Mammary epithelial cell (primary cell): ENCODE data around the gene SCN4B.

Experiments used
- EZH2 ChIP-seq: IDR thresholded peaks from 2 replicates; pipeline ENCODE4 v1.6.1; 2012; ENCODE audit warnings: low read length, inconsistent platforms, borderline replicate concordance
- TF ChIP-seq, protein P1 (sequence below), 2 donors: IDR thresholded peaks in 1 of 2; conservative IDR thresholded peaks in 1 of 2; 2 replicates each; pipeline ENCODE4 v1.5.1; 2011 to 2012; ENCODE audit warnings: inconsistent platforms in 2 of 2, low read length in 2 of 2, mild to moderate bottlenecking in 2 of 2, control low read depth in 1 of 2, low read depth in 1 of 2; ENCODE audit not compliant: insufficient read depth in 1 of 2; ENCODE audit errors: extremely low read depth in 1 of 2

DNA sequence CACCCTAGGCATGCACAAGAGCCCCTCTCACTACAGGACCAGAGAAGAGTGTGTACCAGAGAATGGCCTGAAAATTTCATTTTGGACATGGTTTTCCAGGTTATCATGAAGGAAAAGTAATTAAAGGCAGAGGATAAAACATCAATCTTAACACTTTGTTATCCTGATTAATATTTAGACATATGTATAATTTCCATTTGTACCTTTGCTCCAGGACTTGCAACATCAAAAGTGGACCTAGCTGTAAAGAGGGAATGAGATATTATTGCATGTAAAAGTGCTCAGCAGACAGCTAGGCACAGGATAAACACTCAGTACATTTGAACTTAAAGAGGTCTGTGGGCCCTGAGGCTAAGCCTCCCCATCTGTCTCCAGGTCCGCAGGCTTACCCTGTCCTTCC is 2.0 kb upstream of the SCN4B start:
- TF ChIP-seq, protein P1, sequence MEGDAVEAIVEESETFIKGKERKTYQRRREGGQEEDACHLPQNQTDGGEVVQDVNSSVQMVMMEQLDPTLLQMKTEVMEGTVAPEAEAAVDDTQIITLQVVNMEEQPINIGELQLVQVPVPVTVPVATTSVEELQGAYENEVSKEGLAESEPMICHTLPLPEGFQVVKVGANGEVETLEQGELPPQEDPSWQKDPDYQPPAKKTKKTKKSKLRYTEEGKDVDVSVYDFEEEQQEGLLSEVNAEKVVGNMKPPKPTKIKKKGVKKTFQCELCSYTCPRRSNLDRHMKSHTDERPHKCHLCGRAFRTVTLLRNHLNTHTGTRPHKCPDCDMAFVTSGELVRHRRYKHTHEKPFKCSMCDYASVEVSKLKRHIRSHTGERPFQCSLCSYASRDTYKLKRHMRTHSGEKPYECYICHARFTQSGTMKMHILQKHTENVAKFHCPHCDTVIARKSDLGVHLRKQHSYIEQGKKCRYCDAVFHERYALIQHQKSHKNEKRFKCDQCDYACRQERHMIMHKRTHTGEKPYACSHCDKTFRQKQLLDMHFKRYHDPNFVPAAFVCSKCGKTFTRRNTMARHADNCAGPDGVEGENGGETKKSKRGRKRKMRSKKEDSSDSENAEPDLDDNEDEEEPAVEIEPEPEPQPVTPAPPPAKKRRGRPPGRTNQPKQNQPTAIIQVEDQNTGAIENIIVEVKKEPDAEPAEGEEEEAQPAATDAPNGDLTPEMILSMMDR (conservative IDR thresholded peaks at IDR 0.05 in 1 of 2, IDR thresholded peaks at IDR 0.05 in 1 of 2; ENCODE audit: extremely low read depth in 1 of 2, insufficient read depth in 1 of 2, low read depth in 1 of 2, low read length in 2 of 2) = no peak
- no peak for TF ChIP-seq EZH2
